K562 (cell line): ENCODE results near the gene CAPN10. TPM values are rescaled to one million over a fixed set of nuclear protein-coding genes. Genes with fewer than 3 reads are reported as not detected.

Experiments
- ATAC-seq: fragments of 200-7000 bp; cut with Tn5 transposase; 3 replicates; pipeline ENCODE4 v1.9.1; 2020; ENCODE audit warnings: moderate library complexity
- BruUV-seq: library from RNA; stranded (reverse); fragments of 400-500 nt; replicated peaks from 2 replicates; lab custom pipeline; 2021; lab: Mats Ljungman, UMichigan
- CTCF ChIA-PET: fragments of 300-600 bp; formaldehyde crosslinking; extraction: SDS; loops from one replicate; lab custom pipeline; 2021; ENCODE audit warnings: low intra/inter-chr PET ratio; lab: Yijun Ruan, JAX
- POLR2A ChIA-PET: fragments of 300-600, 350-650 bp; sonication (Branson Sonifier 250); formaldehyde crosslinking; extraction: SDS; loops from one replicate; lab custom pipeline; 2021; ENCODE audit warnings: antibody characterized with exemption, inconsistent platforms; lab: Yijun Ruan, JAX
- DNase-seq, 4 experiments: peaks; one replicate each; pipeline versions ENCODE4 v3.0.0 to v3.0.0-alpha.2; 2011 to 2018; ENCODE audit warnings: low spot score in 3 of 4, mixed read lengths in 3 of 4; ENCODE audit errors: extremely low read depth in 1 of 4
- FAIRE-seq: peaks from 2 replicates; lab custom pipeline; 2011; peaks lifted over from hg19 to GRCh38; lab: Jason Lieb, UNC
- H2AFZ ChIP-seq: 2 replicates; pipeline ENCODE4 v1.6.0; 2011; ENCODE audit warnings: low read depth, low read length, control low read depth, inconsistent platforms
- H3K27ac ChIP-seq: fragments of 200-600 bp; 3 replicates; pipeline ENCODE4 v1.8.0; 2011; ENCODE audit warnings: low read depth, mild to moderate bottlenecking, control low read depth, inconsistent platforms, low read length, moderate library complexity, mixed read lengths; ENCODE audit errors: extremely low read depth
- H3K27me3 ChIP-seq, 2 experiments: fragments of 300-600 bp in 1 of 2; 2 replicates in 1 of 2; 3 replicates in 1 of 2; pipeline versions ENCODE4 v1.6.0 to v1.8.0; 2011; ENCODE audit warnings: inconsistent platforms in 2 of 2, low read length in 2 of 2, mild to moderate bottlenecking in 1 of 2, mixed read lengths in 1 of 2, moderate library complexity in 1 of 2; ENCODE audit not compliant: control insufficient read depth in 2 of 2, insufficient read depth in 2 of 2
- H3K36me3 ChIP-seq: fragments of 300-600 bp; 3 replicates; pipeline ENCODE4 v1.8.0; 2011; ENCODE audit warnings: mild to moderate bottlenecking, low read length, inconsistent platforms; ENCODE audit not compliant: control insufficient read depth, insufficient read depth
- H3K4me1 ChIP-seq, 2 experiments: fragments of 200-600 bp in 1 of 2; replicated peaks in 1 of 2; 2 replicates in 1 of 2; 3 replicates in 1 of 2; pipeline versions ENCODE4 v1.5.1 to v1.8.0; 2011; ENCODE audit warnings: inconsistent platforms in 2 of 2, low read length in 2 of 2, mild to moderate bottlenecking in 1 of 2, mixed read lengths in 1 of 2, moderate library complexity in 1 of 2; ENCODE audit not compliant: control insufficient read depth in 2 of 2, insufficient read depth in 2 of 2
- H3K4me2 ChIP-seq: 2 replicates; pipeline ENCODE4 v1.6.1; 2011; ENCODE audit warnings: low read length, control low read depth, inconsistent platforms, mixed read lengths; ENCODE audit not compliant: insufficient read depth
- H3K4me3 ChIP-seq: fragments of 200-600 bp; sonication (generic), shearing (Covaris generic); 2 replicates; pipeline ENCODE4 v1.5.1; 2016; ENCODE audit warnings: control low read depth, inconsistent platforms
- H3K79me2 ChIP-seq: fragments of 200-600 bp; 3 replicates; pipeline ENCODE4 v1.8.0; 2011; ENCODE audit warnings: low read length, inconsistent platforms; ENCODE audit not compliant: control insufficient read depth, insufficient read depth
- H3K9ac ChIP-seq, 2 experiments: 2 replicates each; pipeline versions ENCODE4 v1.6.0 to v1.6.1; 2011; ENCODE audit warnings: low read depth in 2 of 2, low read length in 2 of 2, control low read depth in 1 of 2, inconsistent platforms in 1 of 2, mild to moderate bottlenecking in 1 of 2, mixed read lengths in 1 of 2; ENCODE audit not compliant: insufficient read depth in 1 of 2
- H3K9me1 ChIP-seq: one replicate; pipeline ENCODE4 v1.6.0; 2011; ENCODE audit warnings: inconsistent platforms, mild to moderate bottlenecking, low read length, moderate library complexity; ENCODE audit not compliant: control insufficient read depth, insufficient read depth
- H3K9me3 ChIP-seq: replicated peaks from 2 replicates; pipeline ENCODE4 v1.5.1; 2011; ENCODE audit warnings: low read depth, low read length, inconsistent platforms; ENCODE audit not compliant: control insufficient read depth, insufficient read depth
- H4K20me1 ChIP-seq: replicated peaks from 2 replicates; pipeline ENCODE4 v1.6.1; 2011; ENCODE audit warnings: low read length, inconsistent platforms, mixed read lengths; ENCODE audit not compliant: control insufficient read depth, insufficient read depth
- BMI1 ChIP-seq: fragments of 150-350 bp; IDR thresholded peaks from 2 replicates; pipeline ENCODE4 v1.6.1; 2014; ENCODE audit warnings: low read length
- XRCC5 ChIP-seq: fragments of 200-400 bp; formaldehyde crosslinking; IDR thresholded peaks from 2 replicates; pipeline ENCODE4 v1.6.1; 2017; ENCODE audit warnings: low read depth, mild to moderate bottlenecking, low read length
- ZNF77 ChIP-seq: fragments of 250-450 bp; sonication (Bioruptor Pico); IDR thresholded peaks from 2 replicates; pipeline ENCODE4 v1.5.0; 2020
- WGBS: fragments of 100-300 bp; shearing (Covaris generic); methylation state at CpG from one replicate; pipeline ENCODE4 v1.1.6; 2016; ENCODE audit warnings: low coverage, mixed read lengths; ENCODE audit not compliant: insufficient coverage; ENCODE audit errors: missing lambda C conversion rate; 5-methylcytosine and 5-hydroxymethylcytosine counted together
- in situ Hi-C: fragments of 300-500 bp; cut with MboI; formaldehyde crosslinking; loops from 4 replicates; pipeline ENCODE4 v1.15.0; 2018; ENCODE audit warnings: inconsistent platforms, mixed read lengths
- intact Hi-C: fragments of 100-400 bp; cut with micrococcal nuclease; formaldehyde crosslinking; loops from 2 replicates; pipeline ENCODE4 v1.14.2; 2022
- polyA plus RNA-seq, 8 experiments: library from polyadenylated mRNA; depleted of rRNA in 4 of 8; stranded (reverse) in 5 of 8; unstranded in 3 of 8; fragments of >200 nt; fragmentation: Nextera tagmentation in 2 of 8; fragmentation: Illumina TruSeq in 1 of 8; extraction: Ambion mirVana in 2 of 8; extraction: Trizol in 1 of 8; gene quantifications; 2 replicates each; pipeline versions ENCODE4 v1.2.1 to v1.2.3, GENCODE V29; 2011 to 2014; ENCODE audit warnings: inconsistent platforms in 1 of 8, missing spikeins in 1 of 8
- total RNA-seq, 7 experiments: library from RNA; depleted of rRNA in 6 of 7; stranded (reverse); fragments of >200 nt in 6 of 7; fragmentation: Illumina TruSeq in 2 of 7; extraction: Trizol in 2 of 7; gene quantifications; 2 replicates each; pipeline versions ENCODE4 v1.2.1 to v1.2.3, GENCODE V29; 2011 to 2021; ENCODE audit warnings: low replicate concordance in 1 of 7
- TF ChIP-seq, protein P1 (sequence below), 2 experiments: fragments of 450-650 bp in 1 of 2; sonication (generic) in 1 of 2; formaldehyde crosslinking in 1 of 2; IDR thresholded peaks; 2 replicates each; pipeline versions ENCODE4 v1.7.1 to v1.9.0; 2016 to 2022; ENCODE audit warnings: inconsistent platforms in 1 of 2, mild to moderate bottlenecking in 1 of 2, missing genetic modification reagents in 1 of 2

Gene CAPN10
- total and polyA plus RNA-seq, 9 of the 15 experiments (the other 6 are each of a cell fraction or from before 2014, with no cell fraction given), result 0.08 to 26.1 (median 8.4) TPM

DNA sequence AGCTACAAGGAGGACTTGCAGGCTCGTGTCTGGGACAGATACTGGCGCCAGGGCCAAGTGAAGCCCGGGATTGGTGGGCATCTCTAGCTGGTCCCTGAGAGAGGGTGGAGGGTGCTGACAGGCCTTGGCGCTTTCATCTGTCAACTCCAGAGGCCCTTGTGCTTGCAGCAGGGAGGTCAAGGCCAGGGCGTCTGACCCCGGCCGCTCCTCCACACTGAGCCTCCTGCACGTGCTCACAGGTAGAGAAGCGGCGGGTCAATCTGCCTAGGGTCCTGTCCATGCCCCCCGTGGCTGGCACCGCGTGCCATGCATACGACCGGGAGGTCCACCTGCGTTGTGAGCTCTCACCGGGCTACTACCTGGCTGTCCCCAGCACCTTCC lies 9.5 kb downstream of the CAPN10 start:
- Histone ChIP-seq H3K9ac (peak overlapping the region in 1 of 2 experiments; percentile 26; a peak in 1 of 4 replicates), H3K36me3 (peaks cover 16% of the 10 kb centered on the region; the same call in 1 of the 3 replicates), H4K20me1 (no peaks in the 10 kb centered on the region), H3K4me2 (no peak overlapping the region), H2AFZ (no peak overlapping the region), H3K4me1 (peaks cover 0 to 27% of the 10 kb centered on the region in 2 experiments; a peak in 2 of 5 replicates), H3K27ac (no peak overlapping the region), H3K4me3 (no peak overlapping the region), H3K79me2 (no peaks in the 10 kb centered on the region), H3K27me3 (no peaks in the 10 kb centered on the region), H3K9me3 (no peaks in the 10 kb centered on the region), H3K9me1 (no peaks in the 10 kb centered on the region)
- no TSS peak for BruUV-seq
- DNase-seq, result no peak
- ChIA-PET POLR2A (interaction anchor here (0.6 to 1.1 kb wide), 2 partner anchors 10 to 232 kb away, joined by 3 read pairs; partner anchors contain the start of gene CAPN10), CTCF (no interaction called here)
- TF ChIP-seq XRCC5 (no peak), ZNF77 (CRISPR knock-in tag) (no peak), BMI1 (no peak)
- TF ChIP-seq, protein P1, sequence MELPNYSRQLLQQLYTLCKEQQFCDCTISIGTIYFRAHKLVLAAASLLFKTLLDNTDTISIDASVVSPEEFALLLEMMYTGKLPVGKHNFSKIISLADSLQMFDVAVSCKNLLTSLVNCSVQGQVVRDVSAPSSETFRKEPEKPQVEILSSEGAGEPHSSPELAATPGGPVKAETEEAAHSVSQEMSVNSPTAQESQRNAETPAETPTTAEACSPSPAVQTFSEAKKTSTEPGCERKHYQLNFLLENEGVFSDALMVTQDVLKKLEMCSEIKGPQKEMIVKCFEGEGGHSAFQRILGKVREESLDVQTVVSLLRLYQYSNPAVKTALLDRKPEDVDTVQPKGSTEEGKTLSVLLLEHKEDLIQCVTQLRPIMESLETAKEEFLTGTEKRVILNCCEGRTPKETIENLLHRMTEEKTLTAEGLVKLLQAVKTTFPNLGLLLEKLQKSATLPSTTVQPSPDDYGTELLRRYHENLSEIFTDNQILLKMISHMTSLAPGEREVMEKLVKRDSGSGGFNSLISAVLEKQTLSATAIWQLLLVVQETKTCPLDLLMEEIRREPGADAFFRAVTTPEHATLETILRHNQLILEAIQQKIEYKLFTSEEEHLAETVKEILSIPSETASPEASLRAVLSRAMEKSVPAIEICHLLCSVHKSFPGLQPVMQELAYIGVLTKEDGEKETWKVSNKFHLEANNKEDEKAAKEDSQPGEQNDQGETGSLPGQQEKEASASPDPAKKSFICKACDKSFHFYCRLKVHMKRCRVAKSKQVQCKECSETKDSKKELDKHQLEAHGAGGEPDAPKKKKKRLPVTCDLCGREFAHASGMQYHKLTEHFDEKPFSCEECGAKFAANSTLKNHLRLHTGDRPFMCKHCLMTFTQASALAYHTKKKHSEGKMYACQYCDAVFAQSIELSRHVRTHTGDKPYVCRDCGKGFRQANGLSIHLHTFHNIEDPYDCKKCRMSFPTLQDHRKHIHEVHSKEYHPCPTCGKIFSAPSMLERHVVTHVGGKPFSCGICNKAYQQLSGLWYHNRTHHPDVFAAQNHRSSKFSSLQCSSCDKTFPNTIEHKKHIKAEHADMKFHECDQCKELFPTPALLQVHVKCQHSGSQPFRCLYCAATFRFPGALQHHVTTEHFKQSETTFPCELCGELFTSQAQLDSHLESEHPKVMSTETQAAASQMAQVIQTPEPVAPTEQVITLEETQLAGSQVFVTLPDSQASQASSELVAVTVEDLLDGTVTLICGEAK (IDR thresholded peaks at IDR 0.05), result no peak
- TF ChIP-seq, protein P1 (CRISPR knock-in tag; IDR thresholded peaks at IDR 0.05), result no peak
- in situ Hi-C loops (no loop called here), intact Hi-C loops (no loop called here)
- WGBS, result 89% methylated on average over 14 of the region's 17 CpGs
- no peak for ATAC-seq
- FAIRE-seq, result no peak
